ENCODE results near the gene PDE7B. TPM values are rescaled to one million over a fixed set of nuclear protein-coding genes. Genes with fewer than 3 reads are reported as not detected.

Gene PDE7B
- total and polyA plus RNA-seq, 2 of the 13 experiments (the other 11 are each of a cell fraction or from before 2014, with no cell fraction given), result not detected

DNA sequence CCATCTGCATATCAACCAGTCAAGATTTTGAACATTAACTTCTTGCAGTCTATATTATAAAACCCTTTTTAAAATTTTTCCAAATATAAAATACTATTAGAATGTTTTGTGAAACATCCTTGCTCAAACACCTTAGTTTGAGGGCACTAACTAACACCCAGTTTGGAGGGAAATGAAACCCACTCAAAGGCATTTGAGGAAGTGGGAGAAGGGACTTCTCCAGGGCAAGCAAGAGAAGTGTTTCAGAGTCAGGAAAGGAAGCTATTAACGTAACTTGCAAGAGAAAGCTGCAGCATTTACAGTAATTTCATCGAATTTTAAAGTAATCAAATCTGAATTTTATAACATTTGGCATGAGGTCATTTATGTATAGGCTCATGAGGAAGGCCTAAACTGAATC lies 377.3 kb downstream of the PDE7B start (continued):
- TF ChIP-seq AGO2 (optimal IDR thresholded peaks at IDR 0.05; ENCODE audit: low read depth, low read length), result no peak
- TF ChIP-seq, protein P1, sequence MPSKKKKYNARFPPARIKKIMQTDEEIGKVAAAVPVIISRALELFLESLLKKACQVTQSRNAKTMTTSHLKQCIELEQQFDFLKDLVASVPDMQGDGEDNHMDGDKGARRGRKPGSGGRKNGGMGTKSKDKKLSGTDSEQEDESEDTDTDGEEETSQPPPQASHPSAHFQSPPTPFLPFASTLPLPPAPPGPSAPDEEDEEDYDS (CRISPR knock-in tag; IDR thresholded peaks at IDR 0.05), result no peak
- no peak for TF ChIP-seq KLF9 (CRISPR knock-in tag; IDR thresholded peaks at IDR 0.05; ENCODE audit: low read depth)
- TF ChIP-seq ZNF260 (CRISPR knock-in tag; IDR thresholded peaks at IDR 0.05; ENCODE audit: borderline replicate concordance, low read depth), result no peak
- TF ChIP-seq, protein P2, sequence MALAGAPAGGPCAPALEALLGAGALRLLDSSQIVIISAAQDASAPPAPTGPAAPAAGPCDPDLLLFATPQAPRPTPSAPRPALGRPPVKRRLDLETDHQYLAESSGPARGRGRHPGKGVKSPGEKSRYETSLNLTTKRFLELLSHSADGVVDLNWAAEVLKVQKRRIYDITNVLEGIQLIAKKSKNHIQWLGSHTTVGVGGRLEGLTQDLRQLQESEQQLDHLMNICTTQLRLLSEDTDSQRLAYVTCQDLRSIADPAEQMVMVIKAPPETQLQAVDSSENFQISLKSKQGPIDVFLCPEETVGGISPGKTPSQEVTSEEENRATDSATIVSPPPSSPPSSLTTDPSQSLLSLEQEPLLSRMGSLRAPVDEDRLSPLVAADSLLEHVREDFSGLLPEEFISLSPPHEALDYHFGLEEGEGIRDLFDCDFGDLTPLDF (CRISPR knock-in tag; IDR thresholded peaks at IDR 0.05), result no peak

DNA sequence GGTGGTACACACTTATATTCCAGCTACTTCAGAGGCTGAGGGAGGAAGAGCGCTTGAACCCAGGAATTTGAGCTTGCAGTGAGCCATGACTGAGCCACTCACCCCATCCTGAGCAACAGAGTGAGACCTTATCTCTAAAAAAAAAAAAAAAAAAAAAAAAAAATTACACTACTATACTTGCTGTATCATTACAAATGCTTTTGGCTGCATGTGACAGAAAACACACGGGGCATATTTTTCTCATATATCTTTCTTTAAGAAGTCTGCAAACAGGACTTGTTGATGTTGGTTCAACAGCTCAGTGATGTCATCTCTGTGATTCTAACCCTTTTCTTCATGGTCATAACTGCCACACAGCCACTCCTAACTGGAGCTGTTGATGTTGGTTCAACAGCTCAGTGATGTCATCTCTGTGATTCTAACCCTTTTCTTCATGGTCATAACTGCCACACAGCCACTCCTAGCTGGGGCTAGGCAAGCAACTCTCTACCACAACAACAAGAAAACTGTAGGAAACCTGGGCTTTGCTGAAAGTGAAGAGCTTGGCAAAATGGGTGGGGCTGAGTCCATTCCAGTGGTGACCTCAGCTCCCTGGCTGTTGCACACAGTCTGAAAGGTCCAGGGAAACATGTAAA lies 378.8 kb downstream of the PDE7B start:
- Histone ChIP-seq H3K9me3 (ENCODE audit: low read length) (no peaks in the 10 kb centered on the region), H3K27ac (ENCODE audit: extremely low read length, insufficient read depth, low read length) (no peak overlapping the region), H3K4me2 (ENCODE audit: low read depth, low read length) (no peak overlapping the region), H3K36me3 (replicated peaks in 1 of 2; ENCODE audit: control insufficient read depth in 1 of 2, insufficient read depth in 2 of 2, low read length in 2 of 2) (no peaks in the 10 kb centered on the region), H3K27me3 (ENCODE audit: control insufficient read depth in 1 of 2, insufficient read depth in 2 of 2, low read length in 2 of 2) (no peaks in the 10 kb centered on the region; a peak in 2 of 5 replicates), H4K20me1 (ENCODE audit: insufficient read depth, low read length) (no peaks in the 10 kb centered on the region), H3K4me3 (replicated peaks in 1 of 3; ENCODE audit: insufficient read depth in 1 of 3, low read depth in 2 of 3, low read length in 3 of 3) (no peak overlapping the region), H3K4me1 (ENCODE audit: insufficient read depth, low read length) (peaks cover 30% of the 10 kb centered on the region), H2AFZ (ENCODE audit: low read length) (no peak overlapping the region), H3K9ac (ENCODE audit: insufficient read depth, low read depth, low read length) (no peak overlapping the region), H3K79me2 (ENCODE audit: insufficient read depth, low read length) (no peaks in the 10 kb centered on the region)
- in situ Hi-C loops (cut with HindIII; ENCODE audit: extremely low pct_ligation_motif_present, low pct_unique_long_range_greater_than_20kb) (no loop called here), intact Hi-C loops (cut with micrococcal nuclease; ENCODE audit: unreplicated experiment) (no loop called here)
- ChIA-PET POLR2A (interaction anchor here (0.8 to 1.6 kb wide), 2 partner anchors 24 to 59 kb away, joined by 4 to 6 read pairs; partner anchors contain the start of gene BCLAF1), CTCF (ENCODE audit: low intra/inter-chr PET ratio, low total read pairs) (no interaction called here)
- TF ChIP-seq ZNF605 (CRISPR knock-in tag; IDR thresholded peaks at IDR 0.05), result no peak
- no peak for TF ChIP-seq MATR3 (CRISPR knock-in tag; IDR thresholded peaks at IDR 0.05)
- peak; percentile 83 for TF ChIP-seq ZBTB21 (CRISPR knock-in tag; IDR thresholded peaks at IDR 0.05)
- TF ChIP-seq MED8 (CRISPR knock-in tag; IDR thresholded peaks at IDR 0.05; ENCODE audit: insufficient replicate concordance), result no peak
- peak; percentile 63; the same call in 1 of the 2 replicates for TF ChIP-seq ATF7 (IDR thresholded peaks at IDR 0.05)
- no peak for TF ChIP-seq ATF7 (CRISPR knock-in tag; IDR thresholded peaks at IDR 0.05)
- TF ChIP-seq CREB1 (IDR thresholded peaks at IDR 0.05), result peak; percentile 78
- no peak for TF ChIP-seq CREB1 (CRISPR knock-in tag; IDR thresholded peaks at IDR 0.05)
- ATAC-seq (peak; percentile 6; the same call in 1 of the 3 replicates), FAIRE-seq (peak; percentile 18), DNase-seq (ENCODE audit: low spot score) (no peak)
- no TSS peak for BruUV-seq (replicated peaks)
- WGBS (ENCODE audit: low lambda C conversion rate), result 95% methylated on average over 2 of the region's 2 CpGs
